ENCODE results near the gene ZNF827.

ZNF827 gene

DNA sequence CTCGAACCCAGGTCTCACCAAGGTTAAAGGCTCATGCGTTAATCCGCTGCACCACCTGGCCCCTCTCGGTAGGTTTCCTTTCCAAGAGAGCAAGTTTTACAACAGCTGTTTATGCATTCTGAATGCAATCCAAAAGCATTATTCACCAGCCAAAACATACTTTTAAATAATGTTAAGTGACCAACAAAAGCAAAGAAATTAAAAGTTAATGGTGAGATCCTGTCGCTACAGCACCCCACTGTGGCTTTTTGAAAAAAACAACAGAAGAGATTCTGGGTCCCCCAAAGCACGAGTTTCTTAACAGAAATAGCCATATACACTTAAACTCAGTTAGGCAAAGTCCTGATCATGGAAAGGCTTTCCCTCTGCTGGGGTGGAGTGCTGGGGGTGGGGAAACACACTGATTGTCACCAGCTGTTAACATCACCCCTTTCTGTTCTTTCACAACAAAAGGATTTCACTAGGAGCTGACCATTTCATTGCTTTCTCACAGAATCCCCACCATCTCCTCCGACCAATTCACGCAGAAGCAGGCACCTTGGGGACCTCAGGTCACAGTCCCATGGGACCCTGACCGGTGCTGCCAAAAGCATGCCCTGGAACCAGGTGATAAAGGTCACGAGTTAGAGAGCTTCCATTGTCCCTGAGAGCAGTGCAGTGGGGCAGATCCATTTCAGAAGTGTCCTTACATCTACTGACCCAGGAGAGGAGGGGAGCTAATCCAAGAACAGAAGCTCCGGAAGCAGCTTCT lies 51.2 kb downstream of the ZNF827 start:
- no peak for DNase-seq

DNA sequence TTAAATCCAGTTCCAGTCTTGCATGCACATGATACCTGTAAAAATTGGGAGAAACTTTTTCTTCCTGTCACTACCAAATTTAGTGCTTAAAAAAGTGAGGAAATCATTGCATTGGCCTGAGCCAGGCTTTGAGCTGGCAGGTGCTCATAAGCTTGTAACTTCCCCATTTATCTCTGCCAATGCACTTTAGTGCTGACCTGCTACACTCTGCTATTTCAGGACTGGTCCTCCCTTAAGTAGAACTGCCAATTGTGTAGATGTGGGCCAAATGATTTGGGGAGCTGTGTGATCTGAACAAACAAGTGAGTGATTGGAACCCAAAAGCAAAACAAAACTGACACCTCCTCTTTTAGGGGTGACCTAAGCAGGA lies 51.8 kb downstream of the ZNF827 start:
- no peak for DNase-seq

DNA sequence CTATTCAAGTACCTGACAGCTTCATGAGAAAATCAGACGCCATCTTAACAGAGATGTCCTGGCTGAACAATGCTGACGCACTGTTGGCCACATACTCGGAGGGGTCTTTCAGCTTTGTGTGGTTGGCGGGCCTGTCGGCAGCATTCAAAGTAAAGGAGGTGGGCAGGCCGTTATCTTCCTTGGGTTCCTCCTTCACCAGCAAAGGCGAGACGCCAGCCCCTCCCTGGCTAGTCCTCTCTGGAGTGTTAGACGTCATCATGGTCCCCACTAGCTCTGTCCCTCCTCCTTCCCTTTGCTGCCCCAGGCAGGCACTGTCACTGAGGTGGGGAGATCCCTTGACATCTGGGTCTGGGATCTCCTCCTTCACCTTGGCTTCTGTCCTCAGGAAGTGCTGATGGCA lies 53.0 kb downstream of the ZNF827 start:
- DNase-seq, result no peak

DNA sequence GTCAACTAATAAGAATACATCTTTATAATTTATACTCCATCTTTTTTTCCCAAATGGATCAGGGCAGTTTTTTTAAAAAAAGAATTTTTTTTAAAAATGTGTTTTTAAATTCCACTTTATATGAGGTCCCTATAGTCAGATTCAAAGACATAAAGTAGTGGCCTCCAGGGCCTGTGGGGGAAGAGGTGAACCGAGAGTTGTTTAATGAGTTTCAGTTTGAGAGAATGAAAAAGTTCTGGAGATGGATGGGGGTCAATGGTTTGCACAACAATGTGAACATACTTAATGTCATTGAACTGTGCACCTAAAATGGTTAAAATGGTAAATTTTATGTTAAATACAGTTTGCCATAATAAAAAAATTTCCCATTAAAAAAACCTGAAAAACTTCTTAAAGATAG lies 53.8 kb downstream of the ZNF827 start:
- DNase-seq, result no peak

DNA sequence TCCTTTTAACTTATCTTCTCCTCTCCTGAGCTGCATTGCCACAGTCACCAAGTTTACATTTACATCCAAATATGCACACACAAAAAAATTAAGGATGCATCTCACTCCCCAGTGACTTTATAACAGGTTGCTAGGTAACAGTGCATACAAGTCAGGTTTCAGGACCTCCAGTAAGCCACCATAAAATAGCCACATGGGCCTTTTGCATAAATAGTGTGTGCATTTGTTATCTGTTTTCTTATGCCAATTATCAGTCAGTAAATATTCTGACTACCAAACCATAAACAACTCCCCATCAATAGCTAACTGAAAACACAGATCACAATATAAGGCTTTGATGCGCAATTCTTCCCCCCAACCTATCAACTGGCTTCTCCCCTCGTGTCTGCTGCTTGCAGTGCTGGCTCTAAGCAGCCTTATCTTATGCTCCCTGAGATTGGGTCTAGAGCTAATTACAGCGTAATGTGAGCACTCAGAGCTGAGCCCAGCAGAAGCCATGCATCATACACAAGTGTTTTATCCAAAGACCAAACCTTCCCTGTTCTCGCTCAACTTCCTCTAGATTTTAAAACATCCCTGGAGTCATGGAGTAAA lies 55.4 kb downstream of the ZNF827 start:
- DNase-seq, result no peak

DNA sequence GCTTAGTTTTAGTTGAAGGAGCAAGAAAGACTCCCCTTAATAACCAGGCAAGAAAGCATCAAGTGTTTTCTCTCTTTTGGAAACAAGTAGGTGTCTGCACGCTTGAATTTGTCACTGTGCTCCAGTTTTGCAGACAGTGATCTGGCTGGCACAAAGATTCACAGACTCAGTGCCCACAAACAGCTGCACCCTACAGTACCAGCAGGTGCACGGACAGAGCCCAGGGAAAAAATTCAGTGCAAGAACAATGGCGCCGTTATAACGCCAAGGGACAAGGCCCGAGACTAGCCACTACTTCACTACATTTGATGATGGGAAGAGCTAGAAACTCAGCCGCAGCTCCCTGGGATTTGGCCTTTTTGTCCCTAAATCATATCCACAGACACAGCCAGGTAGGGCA lies 56.0 kb downstream of the ZNF827 start:
- no peak for DNase-seq

DNA sequence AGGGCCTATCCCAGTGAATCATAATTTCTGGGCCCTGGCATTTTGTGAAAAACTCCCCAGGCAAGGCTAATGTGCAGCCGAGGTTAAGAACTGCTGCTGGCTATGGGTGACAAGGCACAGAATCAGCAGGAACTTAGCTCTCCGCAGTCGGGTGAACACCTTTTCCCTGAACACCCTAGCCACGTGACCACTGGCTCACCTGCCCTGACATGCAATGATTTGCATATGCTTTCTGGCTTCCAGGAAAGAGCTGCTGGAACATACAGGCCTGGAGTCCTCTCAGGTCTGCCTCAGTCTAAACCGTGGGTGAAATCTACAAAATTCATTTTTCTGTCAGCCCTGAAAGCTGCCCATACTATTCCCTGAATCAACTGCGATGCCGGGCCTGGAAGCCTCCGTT lies 56.6 kb downstream of the ZNF827 start:
- DNase-seq, result no peak

DNA sequence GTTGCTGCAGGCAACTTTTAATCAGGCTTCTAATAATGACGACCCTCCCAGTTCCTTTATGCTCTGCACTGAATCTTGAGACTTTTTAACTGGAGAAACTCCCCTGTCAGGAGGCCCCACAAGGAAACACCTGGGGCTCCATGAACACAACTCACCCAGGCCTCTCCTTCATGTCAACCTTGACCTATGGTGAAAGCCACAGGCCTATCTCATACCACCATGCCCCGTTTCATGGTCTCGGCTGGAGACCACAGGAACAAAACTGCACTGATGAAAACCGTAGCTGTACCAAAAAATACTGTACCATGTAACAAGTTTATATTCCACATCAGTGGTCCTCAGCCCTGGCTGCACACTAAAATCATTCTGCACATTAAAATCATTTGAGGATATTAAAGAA lies 57.0 kb downstream of the ZNF827 start:
- DNase-seq, result no peak

DNA sequence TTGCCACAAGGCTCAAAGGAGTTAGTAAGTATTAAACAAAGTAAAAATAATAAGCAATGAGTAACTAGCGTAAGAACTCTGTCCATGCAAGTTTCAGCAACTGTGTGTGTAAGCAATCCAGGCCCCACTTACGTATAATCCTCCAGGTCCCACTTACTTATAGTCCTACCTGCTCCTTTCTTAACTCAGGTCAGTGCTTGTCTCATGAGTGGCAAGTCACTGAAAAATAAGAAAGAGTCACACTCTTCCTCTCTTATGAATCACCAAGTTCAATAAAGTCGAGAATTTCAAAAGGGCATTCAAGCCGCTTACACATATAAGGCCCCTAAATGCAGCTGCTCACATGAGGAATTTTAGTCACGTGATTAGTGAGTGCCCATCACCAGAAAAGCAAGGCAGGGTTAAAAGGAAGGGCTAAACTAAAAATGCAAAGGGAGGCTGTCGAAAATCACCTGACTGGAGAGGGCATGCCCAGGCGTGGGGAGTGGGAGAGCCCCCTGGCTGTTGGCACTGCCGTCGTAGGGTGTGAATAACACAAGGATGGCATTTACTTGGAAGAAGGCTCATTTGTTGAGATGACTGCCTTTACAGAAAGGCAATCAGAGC lies 58.2 kb downstream of the ZNF827 start:
- no peak for DNase-seq

DNA sequence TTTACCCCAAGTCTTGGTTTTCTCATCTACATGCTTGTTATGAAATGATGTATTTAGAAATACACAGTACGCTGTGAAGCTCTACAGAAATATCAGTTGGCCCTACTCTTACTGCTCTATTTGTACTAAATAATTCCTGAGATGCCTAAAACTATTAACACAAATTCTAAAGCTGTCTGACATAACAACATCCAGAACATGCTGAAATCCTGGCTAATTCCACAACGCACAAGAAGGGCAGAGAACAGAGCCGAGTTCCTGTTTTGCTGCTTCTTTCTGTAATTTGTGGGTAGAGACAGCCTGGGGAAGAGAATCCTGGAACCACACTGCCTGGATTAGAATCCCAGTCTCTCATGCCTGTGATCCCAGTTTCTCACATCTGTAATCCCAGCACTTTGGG lies 59.0 kb downstream of the ZNF827 start:
- DNase-seq, result no peak

DNA sequence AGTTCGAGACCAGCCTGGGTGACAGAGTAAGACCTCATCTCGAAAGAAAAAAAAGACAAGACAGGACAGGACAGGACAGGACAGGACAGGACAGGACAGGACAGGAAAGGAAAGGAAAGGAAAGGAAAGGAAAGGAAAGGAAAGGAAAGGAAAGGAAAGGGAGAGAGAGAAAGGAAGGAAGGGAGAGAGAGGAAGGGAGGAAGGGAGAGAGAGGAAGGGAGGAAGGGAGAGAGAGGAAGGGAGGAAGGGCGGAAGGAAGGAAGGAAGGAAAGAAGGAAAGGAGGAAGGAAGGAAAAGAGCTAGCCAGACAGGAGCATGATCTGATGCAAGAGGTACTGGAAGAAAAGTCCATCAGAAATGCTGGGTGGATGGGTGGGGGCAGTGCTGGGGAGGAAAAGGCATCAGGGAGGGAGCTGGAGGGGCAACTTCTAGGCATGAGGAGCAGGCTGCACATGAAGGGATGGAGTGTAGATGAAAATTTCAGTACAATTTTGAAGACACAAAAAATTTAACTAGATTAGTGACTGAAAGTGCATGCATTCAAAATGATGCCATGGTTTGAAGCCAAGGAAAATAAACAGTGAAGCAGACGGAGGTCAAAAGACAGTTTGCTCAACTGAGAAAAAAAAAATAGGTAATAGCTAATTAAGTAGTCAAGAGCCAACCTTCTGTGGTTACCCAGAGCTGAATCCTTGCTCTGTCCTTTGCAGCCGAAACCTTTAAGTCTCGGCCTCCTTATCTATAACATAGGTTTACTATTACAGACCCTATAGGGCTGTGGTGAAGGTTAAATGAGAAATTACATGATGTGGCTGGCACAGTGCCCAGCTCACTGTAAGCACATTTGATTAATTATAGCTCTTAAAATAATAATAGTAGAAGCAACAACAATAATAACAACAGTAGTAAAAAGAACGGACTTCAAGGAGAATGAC lies 59.9 kb downstream of the ZNF827 start:
- no peak for DNase-seq

DNA sequence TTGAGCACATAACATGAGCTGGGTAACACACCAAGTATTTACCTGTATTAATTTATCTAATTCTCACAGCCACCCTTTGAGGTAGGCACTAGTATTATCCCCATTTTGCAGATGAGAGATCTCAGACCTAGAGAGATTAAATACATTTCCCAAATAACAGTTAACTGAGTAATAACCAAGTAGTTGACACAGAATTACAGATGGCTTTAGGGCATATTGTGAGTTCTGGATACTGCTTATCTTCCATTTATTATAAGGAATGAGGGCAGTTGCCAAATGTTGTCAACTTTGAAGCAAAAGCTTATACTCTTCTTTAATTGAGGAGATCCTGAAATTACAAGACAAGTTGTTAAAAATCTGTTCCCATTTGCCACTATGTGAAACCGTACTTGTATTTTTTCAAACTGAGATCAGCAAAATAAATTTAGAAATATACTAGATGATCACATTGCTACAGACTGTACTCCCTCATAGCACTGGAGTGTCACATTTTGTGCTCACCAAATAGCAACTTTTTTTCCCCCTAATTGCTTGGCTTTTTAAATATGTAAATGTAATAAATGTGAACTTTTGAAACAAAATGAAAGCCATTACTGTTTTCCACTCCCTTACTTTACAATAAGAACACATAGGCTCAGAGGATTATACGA lies 62.0 kb downstream of the ZNF827 start:
- no peak for DNase-seq

DNA sequence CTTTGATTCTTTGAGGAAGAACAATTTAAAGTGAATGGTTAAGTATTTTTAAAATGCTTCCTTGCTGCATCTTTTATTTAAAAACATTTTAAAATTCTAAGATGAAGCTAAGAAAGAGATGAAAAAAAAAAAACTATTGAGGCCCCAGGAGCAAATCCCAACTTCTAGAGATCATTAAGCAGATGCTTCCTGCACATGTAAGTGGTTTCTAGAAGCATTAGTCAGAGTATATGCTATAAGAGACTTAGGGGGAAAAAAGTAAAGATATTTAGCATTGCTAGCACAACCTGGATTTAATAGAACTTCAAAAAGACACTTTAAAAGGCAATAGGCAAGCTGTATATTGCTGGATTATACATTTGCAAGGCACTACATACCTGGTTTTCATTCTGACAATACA lies 64.7 kb downstream of the ZNF827 start:
- DNase-seq, result no peak

DNA sequence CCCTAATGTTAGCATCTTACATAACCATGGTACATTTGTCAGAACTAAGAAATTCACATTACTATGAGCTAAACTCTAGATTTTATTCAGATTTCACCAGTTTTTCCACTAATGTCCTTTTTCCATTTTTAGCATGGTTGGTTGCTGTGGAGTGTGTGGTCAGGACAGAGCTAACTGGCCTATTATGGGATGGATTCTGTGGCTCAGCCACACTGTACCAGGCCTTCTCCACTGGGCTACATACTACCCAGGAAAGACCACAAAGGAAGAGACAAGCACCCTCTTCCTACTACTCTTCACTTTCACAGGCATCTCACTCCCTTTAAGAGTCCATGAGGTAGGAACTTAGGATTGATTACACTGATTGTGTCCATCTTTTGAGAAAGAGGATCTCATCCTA lies 67.4 kb downstream of the ZNF827 start:
- no peak for DNase-seq

DNA sequence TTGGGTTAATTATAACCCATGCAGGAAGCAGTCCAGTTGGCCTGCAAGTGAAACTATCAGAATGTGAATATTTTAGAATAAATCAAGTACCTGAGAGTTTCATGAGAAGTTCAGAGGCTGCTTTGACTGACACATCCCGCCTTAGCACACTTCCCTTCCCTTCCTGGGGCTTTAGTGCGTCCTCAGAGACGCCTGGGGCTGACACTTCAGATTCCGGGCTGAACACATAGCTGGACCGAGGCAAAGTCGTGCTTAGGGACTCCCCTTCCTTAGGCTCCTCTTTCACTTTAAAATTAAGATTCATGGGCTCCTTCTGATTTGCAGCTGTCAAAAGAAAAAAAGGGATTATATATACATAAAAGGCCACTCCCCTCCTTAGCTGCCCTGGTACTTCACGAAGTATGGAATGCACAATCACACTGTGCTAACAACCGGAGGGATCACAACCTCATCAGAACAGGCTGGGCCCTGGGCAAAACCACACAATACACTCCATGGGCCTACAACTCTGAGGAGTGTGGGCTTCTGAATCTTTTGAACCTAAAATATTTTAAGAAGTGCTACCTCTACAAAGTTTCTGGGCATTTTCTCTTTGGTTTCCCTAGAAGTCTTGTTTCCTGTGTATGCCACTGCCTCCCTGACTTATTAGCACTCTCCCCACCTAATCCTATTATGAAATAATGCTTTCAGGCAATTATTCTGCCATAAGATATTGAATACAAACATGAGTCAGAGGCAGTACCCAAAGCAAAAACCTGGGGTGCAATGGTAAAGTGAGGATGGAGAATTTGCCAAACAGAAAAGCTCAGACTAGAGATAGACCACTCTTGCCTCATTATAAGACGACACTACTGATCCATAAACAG lies 68.2 kb downstream of the ZNF827 start:
- DNase-seq, result no peak

DNA sequence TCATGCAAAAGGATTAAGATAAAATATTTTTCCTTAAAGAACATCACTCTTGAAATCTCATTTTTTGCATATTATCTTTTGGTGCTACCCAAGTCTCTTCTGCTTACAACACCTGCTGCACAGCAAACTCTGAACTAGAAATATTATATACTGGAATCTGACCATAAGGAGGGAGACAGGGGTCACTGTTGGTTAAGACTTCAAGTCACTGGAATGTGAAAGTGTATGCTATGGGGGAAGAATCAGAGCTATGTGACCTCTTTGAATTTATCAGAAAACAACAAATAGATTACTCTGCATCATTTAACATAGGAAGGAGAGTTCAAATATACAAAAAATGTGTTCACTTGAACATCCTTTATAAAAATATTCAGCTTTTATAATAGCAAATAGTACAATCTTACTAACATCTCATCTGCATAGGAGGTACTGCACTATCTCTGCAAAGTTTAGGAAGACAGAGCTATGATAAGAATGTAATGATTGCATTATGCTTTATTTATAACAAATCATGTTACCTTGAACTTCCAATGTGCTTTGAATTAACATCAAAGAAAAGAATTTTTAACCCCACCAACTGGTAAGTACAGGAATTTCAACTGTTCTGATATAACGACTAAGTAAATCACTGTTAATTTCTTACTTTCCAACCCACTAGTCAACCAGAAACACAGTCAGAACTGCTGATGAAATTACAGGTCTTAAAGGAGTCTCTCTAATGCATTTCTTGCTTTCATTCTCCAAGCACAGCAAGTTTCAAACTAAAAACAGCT lies 69.8 kb downstream of the ZNF827 start:
- DNase-seq, result no peak

DNA sequence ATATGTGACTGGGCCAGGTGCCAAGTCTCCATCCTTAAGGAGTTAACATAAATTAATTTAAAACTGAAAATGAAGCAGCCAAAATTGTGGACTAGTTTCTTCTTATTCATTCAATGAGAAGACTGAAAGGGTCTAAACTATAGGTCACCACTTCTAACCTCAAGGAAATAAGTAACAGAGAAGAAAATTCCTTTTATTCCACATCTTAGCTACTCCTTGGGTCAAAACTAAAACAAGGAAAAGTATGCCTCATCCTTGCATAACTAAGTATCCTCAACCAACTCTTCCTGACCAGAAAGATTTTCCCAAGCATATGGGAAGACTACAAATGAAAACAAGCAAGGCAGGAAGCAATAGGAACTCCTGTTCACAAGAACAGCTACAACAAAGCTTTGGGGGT lies 71.2 kb downstream of the ZNF827 start:
- no peak for DNase-seq

DNA sequence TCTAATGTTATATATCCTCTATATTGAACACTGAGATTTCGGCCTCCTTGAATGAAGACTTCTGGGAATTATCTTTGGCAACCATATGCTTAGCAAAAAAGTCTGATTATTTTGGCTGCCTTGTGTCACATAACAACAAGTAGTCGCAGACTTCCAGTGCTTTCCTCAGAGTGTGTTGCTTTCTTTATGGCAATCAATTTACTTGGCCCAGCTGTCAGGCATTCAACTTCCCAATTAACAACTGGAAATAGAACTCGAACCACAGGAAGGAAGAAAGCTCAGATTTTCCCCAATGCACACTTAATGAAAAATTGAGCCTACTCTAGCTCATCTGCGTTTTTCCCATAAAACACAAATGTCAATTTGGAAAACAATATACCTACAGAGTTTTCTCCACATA lies 71.6 kb downstream of the ZNF827 start:
- DNase-seq, result no peak

DNA sequence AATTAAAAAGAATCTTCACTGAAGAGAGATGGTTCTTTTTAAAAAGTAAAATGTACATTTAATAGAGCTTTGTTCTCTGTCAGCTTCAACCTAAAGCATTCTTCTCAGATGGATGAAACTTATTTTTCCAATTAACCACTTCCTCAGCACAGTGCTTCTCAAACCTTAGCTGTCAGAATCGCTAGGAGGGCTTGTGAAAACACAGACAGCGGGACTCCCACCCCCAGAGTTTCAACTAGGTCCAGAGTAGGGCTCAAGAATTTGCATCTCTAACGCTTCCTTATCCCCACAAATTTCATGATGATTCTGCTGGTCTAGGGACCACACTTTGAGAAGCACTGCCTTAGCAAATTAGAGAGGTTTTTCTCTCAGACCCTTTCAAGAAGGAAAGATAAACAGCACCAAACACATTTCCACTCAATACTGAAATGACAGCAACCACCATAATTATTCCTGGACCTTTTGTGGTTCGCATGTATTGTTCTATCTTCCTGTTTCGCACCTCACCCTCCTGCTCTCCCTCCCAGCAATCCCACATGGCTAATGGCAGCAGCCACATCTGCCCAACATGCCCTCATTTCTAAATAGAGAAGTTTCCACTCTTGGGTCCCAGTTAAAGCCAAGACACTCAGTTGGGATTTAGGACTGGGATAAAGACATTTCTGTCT lies 73.2 kb downstream of the ZNF827 start:
- no peak for DNase-seq

DNA sequence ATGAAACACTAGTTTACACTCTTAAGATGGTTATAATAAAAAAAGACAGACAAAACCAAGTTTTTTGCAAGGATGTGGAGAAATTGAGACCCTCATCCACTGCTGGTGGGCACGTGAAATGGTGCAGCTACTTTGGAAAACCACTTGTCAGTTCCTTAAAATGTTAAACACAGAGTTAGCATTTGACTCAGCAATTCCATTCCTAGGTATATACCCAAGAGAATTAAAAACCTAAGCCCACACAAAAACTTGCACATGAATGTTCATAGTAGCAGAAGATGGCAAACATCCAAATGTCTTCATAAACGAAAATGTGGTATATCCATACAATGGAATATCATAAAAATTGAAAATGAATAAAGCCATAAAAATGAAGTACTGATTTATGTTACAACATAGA lies 75.4 kb downstream of the ZNF827 start:
- no peak for DNase-seq

All from NCI-H2227 treated with DMSO at 0.1 percent for 48 hours (cell line).